Fibroblast of mammary gland (primary cell): ENCODE data around the gene KIF3C.
"Not testable (repeated sequence)": the region's sequence is repeated elsewhere in the genome, so short reads cannot be mapped to it uniquely, and the experiment has no call there.

Source experiments
- DNase-seq: peaks from one replicate; pipeline ENCODE4 v3.0.0-alpha.2; 2010; ENCODE audit warnings: low read depth
- H3K4me3 ChIP-seq: 2 replicates; pipeline ENCODE4 v1.5.1; 2011; ENCODE audit warnings: low read depth, mild to moderate bottlenecking, low read length, moderate library complexity; ENCODE audit not compliant: control insufficient read depth
- CTCF ChIP-seq: conservative IDR thresholded peaks from 2 replicates; pipeline ENCODE4 v1.5.1; 2011; ENCODE audit warnings: low read depth, low read length, inconsistent platforms; ENCODE audit not compliant: control insufficient read depth, insufficient read depth

Gene KIF3C

DNA sequence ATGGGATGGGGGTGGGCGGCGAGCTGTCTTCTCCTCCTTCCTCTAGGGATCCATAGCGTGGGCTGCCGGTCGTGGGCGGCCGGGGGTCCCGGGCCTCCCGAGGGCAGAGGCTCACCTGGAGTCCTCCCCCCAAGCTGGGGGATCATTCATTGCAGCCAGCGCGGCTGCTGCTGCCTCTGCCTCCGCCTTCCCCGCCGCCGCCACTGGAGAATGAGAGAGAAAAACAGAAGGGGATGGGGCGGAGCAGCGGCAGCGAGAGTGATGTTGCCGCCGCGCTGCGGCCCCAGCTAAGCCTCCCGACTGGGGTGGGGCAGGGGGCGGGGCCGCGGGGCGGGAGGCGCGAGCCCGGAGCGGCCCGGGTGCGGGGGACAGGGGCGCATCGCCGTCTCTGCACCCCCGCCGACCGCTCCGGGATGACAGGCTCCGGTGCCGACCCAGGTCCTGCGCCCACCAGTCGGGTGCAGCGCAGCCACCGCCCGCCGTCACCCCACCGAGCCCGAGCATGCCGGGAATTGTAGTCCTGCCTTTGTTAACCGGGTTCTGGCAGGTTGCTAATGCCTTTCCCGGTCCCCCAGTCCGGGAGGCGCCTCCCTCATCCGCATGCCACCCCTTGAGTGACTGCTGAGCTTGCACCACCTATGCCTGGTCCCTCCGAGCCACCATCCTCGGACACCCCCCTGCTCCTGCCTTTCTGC, at the start of gene KIF3C:
TSS of gene KIF3C (minus strand) at position 225 of the 695 bp plus-strand sequence. CDS start 580 bp downstream, outside the sequence.
- peak; percentile 58 for DNase-seq
- H3K4me3 ChIP-seq: peak within 1 kb of the TSS; percentile 76

DNA sequence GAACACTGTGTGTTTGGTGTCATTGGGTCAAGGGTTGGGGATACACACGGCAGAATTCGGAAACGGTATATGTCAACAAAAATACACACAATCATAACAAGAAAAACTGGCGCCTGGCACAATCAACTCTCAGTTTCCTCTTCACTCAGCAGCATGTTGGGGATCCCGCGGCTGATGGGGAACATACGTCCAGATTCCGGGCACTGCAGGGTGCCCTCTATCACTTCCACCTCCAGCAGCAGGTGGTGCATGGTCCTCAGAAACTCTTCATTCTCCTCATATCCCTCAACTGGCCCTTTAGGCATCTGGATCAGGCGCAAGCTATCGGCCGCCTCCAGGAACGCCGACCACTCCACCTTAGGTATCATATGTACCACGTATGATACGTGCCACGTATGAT, 45.8 kb upstream of the KIF3C start:
- H3K4me3 ChIP-seq, DNase-seq: not testable (repeated sequence)

More for the DNA sequence above, at the start of gene KIF3C:
- no peak for TF ChIP-seq CTCF

GRCh38 chr2:26025509-26025908, 43.2 kb upstream of the KIF3C start:
- H3K4me3 ChIP-seq: no peak overlapping the region
- no peak for DNase-seq
- TF ChIP-seq CTCF: no peak

GRCh38 chr2:26024260-26024659, 42.0 kb upstream of the KIF3C start:
- TF ChIP-seq CTCF: no peak
- H3K4me3 ChIP-seq: no peak overlapping the region
- DNase-seq: no peak

DNA sequence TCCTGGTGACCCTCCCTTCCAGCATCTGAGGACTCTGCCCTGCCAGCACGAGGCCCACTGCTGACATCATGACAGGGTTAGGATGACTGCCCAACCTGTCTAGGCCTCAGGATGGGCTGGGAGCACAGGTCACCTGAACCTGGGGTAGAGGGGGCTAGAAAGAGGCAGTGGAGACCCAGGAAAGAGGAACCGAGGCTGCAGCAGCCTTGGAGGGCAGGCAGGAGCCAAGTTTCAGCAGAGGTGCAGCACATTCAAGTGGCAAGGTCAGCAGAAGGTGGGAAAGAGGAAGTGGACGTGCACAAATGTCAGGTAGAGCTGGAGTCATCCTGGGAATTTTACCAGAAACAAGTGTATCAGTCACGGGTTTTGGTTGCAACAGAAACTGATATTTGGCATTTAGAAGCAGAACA, 37.9 kb upstream of the KIF3C start:
- no peak for TF ChIP-seq CTCF
- H3K4me3 ChIP-seq: no peak overlapping the region
- no peak for DNase-seq

DNA sequence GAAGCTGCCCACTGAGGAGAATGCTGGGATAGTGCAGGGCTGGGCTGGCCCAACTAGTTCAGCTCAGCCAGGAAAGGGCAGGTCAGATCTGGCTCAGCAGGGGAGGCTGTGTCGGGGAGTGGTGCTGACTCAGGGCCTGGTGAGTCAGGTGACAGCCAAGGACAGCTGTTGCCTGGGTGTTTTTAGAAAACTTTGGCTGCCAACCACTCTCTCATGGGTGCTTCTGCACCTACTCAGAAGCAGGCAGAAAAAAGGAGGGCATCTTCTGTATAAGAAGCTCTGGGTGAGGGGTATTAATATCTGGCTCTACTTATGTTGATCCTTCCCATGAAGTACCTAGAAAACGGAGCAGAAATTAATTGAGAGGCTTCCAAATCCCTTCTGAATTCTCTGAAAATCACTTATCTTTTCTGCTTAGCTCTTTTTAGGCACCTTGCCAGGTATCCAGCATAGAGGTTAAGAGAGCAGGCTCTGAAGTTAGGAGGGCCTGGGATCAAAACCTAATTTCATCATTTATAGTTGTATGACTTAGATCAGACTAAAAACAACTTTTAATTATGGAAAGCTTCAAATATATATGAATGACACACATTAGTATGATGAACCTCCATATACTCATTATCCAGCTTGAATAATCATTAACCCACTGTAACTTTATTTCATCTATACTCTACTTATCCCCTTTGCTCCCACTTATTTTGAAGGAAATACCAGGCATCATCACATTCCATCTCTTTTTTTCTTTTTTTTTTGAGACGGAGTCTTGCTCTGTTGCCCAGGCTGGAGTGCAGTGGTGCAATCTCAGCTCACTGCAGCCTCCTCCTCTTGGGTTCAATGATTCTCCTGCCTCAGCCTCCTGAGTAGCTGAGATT, 36.1 kb upstream of the KIF3C start:
- H3K4me3 ChIP-seq: no peak overlapping the region
- TF ChIP-seq CTCF: no peak
- DNase-seq: peak; percentile 94
